ENCODE measurements around the gene KIFAP3. TPM values are rescaled to one million over a fixed set of nuclear protein-coding genes. Genes with fewer than 3 reads are reported as not detected.

The KIFAP3 gene
- total RNA-seq, 1 experiment from 2014 or later, result 20.0 TPM

GRCh38 chr1:170049176-170049800 is 25.2 kb downstream of the KIFAP3 start:
- DNase-seq (ENCODE audit: low read depth, low spot score), result no peak
- Histone ChIP-seq H3K27ac (ENCODE audit: low read length) (no peak overlapping the region), H3K4me1 (ENCODE audit: control insufficient read depth, insufficient read depth, low read length) (no peaks in the 10 kb centered on the region), H3K9me3 (ENCODE audit: control insufficient read depth, insufficient read depth, low read depth, low read length) (no peaks in the 10 kb centered on the region), H3K27me3 (ENCODE audit: control insufficient read depth, insufficient read depth, low read length) (no peaks in the 10 kb centered on the region), H3K36me3 (ENCODE audit: control insufficient read depth, insufficient read depth, low read length) (no peaks in the 10 kb centered on the region), H3K4me3 (ENCODE audit: low read depth in 2 of 2, low read length in 2 of 2) (no peak overlapping the region)
- in situ Hi-C loops (cut with HindIII; ENCODE audit: low pct_unique_long_range_greater_than_20kb, low sequenced_read_pairs), result no loop called here
- ChIA-PET CTCF (no interaction called here), POLR2A (no interaction called here)
- no peak for ATAC-seq
- TF ChIP-seq CTCF (IDR thresholded peaks at IDR 0.05) (no peak), SIN3A (IDR thresholded peaks at IDR 0.05; ENCODE audit: borderline replicate concordance, insufficient read depth, low read depth, low read length) (no peak), POLR2AphosphoS5 (IDR thresholded peaks at IDR 0.05; ENCODE audit: low read depth, low read length) (no peak)
- intact Hi-C loops (cut with micrococcal nuclease; ENCODE audit: unreplicated experiment), result no loop called here
- no TSS peak for BruUV-seq (replicated peaks)

- no peaks in the 10 kb centered on the region for H3K27me3 ChIP-seq (ENCODE audit: control insufficient read depth, insufficient read depth, low read length)
- H3K27ac ChIP-seq (ENCODE audit: low read length), result no peak overlapping the region
- ATAC-seq (no peak), DNase-seq (ENCODE audit: low read depth, low spot score) (no peak)
- no peaks in the 10 kb centered on the region for H3K4me1 ChIP-seq (ENCODE audit: control insufficient read depth, insufficient read depth, low read length)
- H3K4me3 ChIP-seq (ENCODE audit: low read depth in 2 of 2, low read length in 2 of 2), result no peak overlapping the region
- TF ChIP-seq TCF7L2 (IDR thresholded peaks at IDR 0.05; ENCODE audit: low read depth, low read length), result no peak
- no peak for TF ChIP-seq POLR2AphosphoS5 (IDR thresholded peaks at IDR 0.05; ENCODE audit: low read depth, low read length)
- no peak for TF ChIP-seq REST (IDR thresholded peaks at IDR 0.05; ENCODE audit: insufficient read depth in 1 of 2, low read depth in 2 of 2, low read length in 1 of 2)
- TF ChIP-seq CTCF (IDR thresholded peaks at IDR 0.05), result no peak
- no peak for TF ChIP-seq SIN3A (IDR thresholded peaks at IDR 0.05; ENCODE audit: borderline replicate concordance, insufficient read depth, low read depth, low read length)
- H3K36me3 ChIP-seq (ENCODE audit: control insufficient read depth, insufficient read depth, low read length), result no peaks in the 10 kb centered on the region
- no TSS peak for BruUV-seq (replicated peaks)
- H3K9me3 ChIP-seq (ENCODE audit: control insufficient read depth, insufficient read depth, low read depth, low read length), result no peaks in the 10 kb centered on the region
- POLR2A ChIA-PET, result no interaction called here
- CTCF ChIA-PET, result no interaction called here
- in situ Hi-C loops (cut with HindIII; ENCODE audit: low pct_unique_long_range_greater_than_20kb, low sequenced_read_pairs) (no loop called here), intact Hi-C loops (cut with micrococcal nuclease; ENCODE audit: unreplicated experiment) (no loop called here)
Observed at GRCh38 chr1:170048515-170048914, 26.0 kb downstream of the KIFAP3 start.
